8988T (cell line): ENCODE data around the gene CABP2.
"Not testable (repeated sequence)": the region's sequence is repeated elsewhere in the genome, so short reads cannot be mapped to it uniquely, and the experiment has no call there.

ENCODE experiments used
- DNase-seq: peaks from one replicate; pipeline ENCODE4 v3.0.0; 2011

Gene CABP2

GRCh38 chr11:67538823-67539505 lies 15.7 kb upstream of the CABP2 start:
- DNase-seq = no peak

GRCh38 chr11:67538306-67538705 lies 15.1 kb upstream of the CABP2 start:
- no peak for DNase-seq

- DNase-seq = no peak
These were observed 12.3 kb upstream of the CABP2 start for GRCh38 chr11:67535561-67535960.

- DNase-seq = no peak
These were observed 10.9 kb upstream of the CABP2 start for GRCh38 chr11:67534070-67534679.

GRCh38 chr11:67532889-67533288 lies 9.6 kb upstream of the CABP2 start:
- no peak for DNase-seq

- no peak for DNase-seq
These were observed 7.0 kb upstream of the CABP2 start for GRCh38 chr11:67530282-67530592.

GRCh38 chr11:67528376-67528775 lies 5.1 kb upstream of the CABP2 start:
- no peak for DNase-seq

GRCh38 chr11:67525275-67525976 lies 2.2 kb upstream of the CABP2 start:
- DNase-seq = no peak

- no peak for DNase-seq
These were observed 1.2 kb upstream of the CABP2 start for GRCh38 chr11:67524480-67524808.

- DNase-seq = no peak
These were observed 572 bp upstream of the CABP2 start for GRCh38 chr11:67523556-67524479.

- no peak for DNase-seq
These were observed 908 bp downstream of the CABP2 start for GRCh38 chr11:67522338-67522737.

- no peak for DNase-seq
These were observed 1.3 kb downstream of the CABP2 start for GRCh38 chr11:67521924-67522323.

GRCh38 chr11:67520856-67521824 lies 2.1 kb downstream of the CABP2 start:
- no peak for DNase-seq

- no peak for DNase-seq
These were observed 3.5 kb downstream of the CABP2 start for GRCh38 chr11:67519726-67520125.

GRCh38 chr11:67517784-67518552 lies 5.3 kb downstream of the CABP2 start:
- no peak for DNase-seq

GRCh38 chr11:67516806-67517205 lies 6.4 kb downstream of the CABP2 start:
- DNase-seq = no peak

- DNase-seq = no peak
These were observed 9.1 kb downstream of the CABP2 start for GRCh38 chr11:67514116-67514515.

GRCh38 chr11:67511558-67511957 lies 11.7 kb downstream of the CABP2 start:
- DNase-seq = not testable (repeated sequence)

GRCh38 chr11:67510023-67510345 lies 13.3 kb downstream of the CABP2 start:
- DNase-seq = no peak

GRCh38 chr11:67508486-67509121 lies 14.6 kb downstream of the CABP2 start:
- peak; percentile 99 for DNase-seq

GRCh38 chr11:67507864-67508485 lies 15.3 kb downstream of the CABP2 start, which contains the start of gene CDK2AP2:
TSS of gene CDK2AP2 (minus strand) at chr11:67508162. CDS start at chr11:67508082, 80 bp downstream.
- DNase-seq = peak; percentile 99
